NCI-H748 treated with DMSO at 0.1 percent for 48 hours (cell line): ENCODE data around the gene CORO6.

ENCODE experiments used
- DNase-seq: peaks from one replicate; lab custom pipeline; 2025; lab: John Stamatoyannopoulos, UW

The CORO6 gene

DNA sequence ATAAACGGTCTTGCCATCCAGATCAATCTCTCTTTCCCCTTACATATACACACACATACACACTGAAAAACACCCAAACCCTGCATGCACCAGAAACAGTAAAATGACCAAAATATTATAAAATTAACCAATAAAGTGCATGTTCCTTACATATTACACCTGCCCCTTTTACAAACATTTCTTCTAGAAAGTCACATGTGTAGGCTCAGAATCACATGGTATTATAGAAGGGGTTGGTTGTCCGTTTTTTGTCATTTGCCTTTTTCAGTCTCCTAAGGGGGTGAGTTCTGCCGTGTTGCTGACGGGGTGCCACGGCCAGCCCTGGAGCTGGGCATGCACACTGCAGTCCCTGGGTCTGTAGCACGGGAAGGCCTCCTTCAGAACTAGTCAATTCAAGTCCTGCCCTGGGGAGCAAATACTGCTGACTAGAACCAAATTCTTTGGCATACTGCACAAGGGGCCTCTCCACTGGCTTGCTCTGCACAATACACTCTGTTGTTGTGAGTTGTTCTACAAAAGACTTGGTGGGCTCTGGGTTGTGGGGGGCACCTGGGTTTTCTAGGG lies 8.0 kb upstream of the CORO6 start:
- no peak for DNase-seq

DNA sequence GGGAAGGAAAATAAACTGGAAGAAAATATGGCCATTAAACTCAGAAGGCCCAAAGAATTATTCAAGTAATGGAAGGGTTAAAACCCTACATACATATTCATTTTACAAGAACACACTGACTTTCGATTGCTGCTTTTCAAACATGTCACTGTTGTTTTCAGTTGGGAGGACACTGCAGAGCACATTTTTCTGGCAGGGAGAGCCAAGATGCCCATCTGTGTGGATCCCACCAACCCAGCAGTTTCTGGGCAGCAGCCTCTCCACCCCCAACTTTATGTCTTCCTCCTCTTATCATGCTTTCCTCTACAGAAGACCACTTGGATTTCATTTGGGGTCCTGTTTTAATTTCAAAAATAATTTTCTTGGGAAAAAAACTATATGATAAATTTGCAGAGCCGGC lies 7.1 kb upstream of the CORO6 start:
- DNase-seq: no peak

DNA sequence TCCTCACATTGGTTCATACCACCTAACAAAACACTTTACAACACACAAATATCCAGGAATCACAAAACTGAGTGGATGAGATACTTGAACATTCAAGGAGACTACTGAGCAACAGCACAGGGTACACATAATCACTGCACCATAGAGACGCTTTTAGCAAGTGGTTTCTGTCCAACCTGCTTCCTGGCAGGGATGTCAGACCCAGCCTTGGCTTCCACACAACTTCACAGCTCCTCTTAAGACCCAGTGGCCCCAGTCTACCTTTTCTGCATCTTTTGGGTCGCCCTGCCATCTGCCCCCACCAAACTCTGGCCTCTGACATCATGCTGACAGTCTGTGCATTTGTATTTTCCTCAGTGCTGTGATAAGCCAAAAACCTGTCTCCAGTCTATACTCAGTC lies 5.9 kb upstream of the CORO6 start:
- no peak for DNase-seq

DNA sequence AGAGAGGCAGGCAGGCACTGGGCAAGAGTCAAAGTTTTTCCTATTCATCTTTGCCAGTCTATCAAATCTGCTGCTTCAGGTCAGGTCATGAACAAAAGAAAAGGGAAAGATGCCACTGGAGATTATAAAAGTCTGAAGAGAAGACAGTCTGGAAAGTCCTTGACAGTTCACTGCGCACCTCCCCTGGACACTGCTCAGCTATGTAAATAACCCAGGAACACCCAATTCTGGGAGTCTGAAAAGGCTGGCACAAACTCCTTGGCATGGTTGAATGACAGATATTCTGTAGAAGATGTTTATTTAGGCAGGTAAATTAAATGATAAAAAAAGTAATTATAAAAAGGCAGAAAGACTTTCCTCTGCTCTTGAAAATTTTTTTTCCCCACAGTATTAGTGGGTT lies 5.2 kb upstream of the CORO6 start:
- DNase-seq: no peak

DNA sequence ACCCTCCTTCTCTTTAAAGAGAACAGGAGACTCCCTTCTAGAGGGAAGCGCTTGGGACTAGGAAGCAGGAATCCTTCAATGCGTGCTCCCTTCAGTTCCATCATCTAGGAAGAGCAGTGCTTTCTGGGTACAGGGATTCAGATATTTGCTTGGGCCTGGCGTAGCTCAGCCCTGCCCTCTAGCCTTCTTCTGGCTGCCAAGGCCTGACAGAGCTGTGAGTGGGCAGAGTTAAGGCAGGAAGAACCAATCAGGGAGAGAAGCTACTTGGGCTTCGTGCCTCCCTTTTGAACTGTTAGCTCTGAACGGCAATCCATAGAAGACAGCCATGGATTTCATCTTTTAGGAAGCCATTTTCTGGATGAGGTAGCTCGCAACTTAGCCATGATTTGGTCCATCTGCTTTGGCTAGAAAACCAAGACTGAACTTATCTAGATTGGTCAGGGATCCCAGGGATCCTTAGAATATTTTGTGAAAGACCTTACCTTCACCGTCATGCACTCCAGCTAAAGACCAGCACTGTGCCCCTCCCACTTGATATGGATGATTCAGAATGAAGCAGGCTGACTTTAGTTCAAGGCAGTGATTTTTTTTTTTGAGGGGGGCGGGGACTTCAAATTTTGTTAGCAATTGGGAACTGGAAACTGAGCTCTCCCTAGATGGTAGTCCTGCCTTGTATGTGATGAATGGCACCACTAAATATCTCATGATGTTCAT lies 2.5 kb upstream of the CORO6 start:
- DNase-seq: no peak

DNA sequence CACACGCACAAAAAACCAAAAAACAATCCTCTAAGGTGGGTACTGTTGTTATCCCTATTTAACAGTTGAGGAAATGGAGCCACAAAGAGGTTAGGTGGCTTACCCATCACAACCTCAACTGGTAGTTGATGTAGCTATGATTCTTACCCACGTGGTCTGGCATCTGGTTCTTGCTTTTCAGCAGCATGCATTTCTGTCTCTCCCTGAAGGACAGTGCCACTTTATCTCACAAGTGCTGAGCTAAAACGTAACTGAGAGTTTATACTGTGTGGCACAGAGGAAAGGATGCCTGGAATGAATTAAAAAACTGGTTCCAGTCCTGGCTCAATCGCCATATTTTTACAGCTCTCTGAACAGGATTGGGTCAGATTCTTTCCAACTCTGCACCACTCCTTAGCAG lies 1.9 kb upstream of the CORO6 start:
- no peak for DNase-seq

DNA sequence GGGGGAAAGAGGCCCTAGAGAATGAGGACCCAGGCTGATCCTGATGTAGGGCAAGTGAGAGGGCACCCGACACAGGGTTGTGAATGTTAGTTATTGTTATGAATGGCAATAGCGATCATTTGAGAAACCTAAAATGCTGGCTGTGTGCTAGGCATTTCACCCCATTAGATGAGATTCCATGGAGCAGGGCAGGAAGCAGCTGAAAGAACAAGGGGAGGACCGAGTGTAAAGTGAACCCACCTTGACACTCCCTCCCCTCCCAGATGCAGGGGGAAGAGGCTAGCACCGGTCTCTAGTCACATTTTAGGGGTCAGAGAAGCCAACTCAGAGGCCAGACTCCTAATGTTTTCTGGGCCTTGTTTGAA lies 553 bp upstream of the CORO6 start:
- DNase-seq: no peak

DNA sequence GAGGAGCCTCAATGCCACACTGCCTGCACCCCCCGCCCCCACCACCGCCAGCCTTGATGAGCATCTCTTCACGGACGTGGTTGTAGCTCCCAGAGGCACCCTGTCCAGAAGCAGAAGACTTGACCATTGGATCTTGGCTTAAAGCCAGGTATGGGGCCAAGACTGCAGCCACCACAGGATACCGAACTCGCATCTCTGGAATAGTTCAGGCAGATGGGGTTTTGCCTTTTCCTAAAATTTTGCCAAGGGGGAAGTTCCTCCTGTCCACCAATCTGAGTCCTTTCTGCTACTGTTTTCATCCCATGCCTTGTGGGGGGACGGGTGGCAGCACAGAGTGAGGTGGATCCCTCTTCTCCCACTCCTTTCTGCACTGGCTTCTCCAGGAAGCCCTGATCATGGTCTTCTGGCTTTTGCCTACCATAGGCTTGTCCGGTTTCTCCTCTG lies 939 bp downstream of the CORO6 start:
- DNase-seq: no peak

DNA sequence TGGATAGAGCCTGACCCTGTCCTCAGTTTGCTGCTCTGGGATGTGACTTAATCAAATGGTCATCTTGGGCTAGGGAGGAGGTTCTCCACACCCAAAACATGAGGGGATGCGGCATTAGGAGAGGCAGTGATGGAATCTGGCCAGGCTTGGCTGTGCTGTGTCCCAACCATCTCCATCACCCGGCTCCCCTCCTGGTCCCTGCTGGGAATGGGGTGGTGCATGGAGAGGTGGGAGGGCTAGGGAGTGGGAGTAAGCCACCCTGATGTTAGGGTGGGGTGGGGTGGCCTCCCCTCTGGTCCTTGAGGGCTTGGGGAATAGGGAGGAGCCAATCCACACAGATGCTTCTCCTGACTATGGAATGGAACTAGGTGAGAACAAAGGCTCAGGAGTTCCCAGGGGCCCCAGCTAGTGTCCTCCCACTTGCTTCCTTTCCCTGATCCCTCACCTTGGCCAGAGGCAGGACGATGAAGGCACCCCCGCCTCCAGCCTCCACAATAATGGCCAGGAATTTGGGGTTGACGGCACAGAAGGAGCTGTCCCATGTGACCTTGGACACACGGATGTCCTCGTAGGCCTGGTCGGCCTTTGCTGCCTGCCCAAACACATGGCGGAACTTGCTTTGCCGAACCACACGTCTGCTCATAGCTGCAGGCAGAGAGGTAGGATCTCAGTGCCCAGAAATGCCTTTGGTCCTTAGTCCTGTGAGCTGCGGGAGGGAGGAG lies 1.8 kb downstream of the CORO6 start:
- DNase-seq: no peak

DNA sequence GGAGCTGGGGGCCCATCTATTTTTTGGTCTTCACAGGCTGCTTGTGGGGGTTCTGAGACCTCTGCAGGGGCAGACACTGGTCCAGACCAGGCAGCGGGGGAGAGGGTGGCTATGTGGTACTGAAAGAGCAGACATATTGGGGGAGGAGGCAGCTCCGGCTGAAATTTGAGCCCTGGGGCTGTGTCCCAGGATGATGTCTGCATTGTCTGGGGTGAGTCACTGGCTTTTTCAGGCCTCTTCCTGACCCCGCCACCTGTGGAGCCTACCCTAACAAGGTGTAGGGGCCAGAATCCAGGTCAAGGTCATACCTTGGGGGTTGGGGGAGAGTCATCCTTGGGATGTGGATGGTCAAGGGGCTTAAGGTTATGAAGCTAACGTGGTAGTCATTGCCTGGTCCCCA lies 2.4 kb downstream of the CORO6 start:
- DNase-seq: no peak

DNA sequence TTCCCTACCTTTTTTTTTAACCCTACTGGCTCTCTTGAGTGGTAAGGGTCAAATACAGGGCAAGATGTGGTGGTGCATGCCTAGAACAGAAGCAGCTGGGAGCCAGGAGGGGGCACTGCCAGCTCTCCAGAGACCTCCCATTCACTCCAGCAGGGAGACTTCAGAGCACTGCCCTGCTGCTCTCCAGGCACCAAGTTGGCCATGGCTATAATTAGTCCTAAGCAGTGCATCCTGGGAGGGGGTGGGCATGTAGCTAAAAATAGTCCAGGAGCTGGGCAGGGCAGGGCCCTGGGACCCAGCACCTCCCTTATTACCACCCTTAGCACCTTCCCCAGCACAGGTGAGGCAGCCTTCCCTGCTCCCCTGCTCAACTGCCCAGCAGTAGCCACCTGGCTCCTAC lies 3.5 kb downstream of the CORO6 start:
- peak; percentile 10 for DNase-seq

DNA sequence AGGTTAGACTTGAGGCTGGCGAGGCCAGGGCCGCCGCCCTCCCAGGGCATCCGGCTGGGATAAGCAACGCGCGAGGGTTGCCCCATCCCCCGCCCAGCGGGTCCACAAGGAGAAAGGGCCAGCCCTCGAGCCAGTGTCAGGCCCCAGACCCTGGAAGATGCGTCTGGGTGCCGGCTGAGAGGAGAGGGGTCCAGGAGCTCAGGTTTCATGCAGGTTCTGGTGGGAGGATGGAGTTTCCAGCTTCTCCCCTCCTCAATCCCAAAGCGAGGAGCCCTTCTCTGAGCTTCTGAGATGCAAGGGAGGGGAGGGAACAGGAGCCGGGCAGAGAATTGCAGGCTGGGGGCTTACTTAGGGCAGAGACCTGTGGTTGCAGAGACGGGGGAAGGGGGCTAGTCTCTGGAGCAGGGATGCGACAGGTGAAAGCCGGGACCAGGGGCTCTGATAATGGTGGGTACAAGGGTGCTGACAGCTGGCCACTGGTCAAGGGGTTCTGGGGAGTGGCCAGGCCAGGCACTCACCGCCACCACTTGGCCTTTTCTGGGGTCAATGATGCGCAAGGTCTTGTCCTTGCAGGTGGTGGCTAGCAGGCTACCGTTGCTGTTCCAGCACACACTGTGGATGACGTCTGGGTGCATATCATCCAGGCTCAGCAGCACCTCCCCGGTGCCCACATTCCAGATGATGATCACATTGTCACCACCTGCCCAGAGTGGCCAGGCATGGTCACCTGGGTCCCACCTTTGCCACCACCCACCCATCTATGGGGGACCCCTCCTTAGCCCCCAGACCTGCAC lies 4.2 kb downstream of the CORO6 start:
- no peak for DNase-seq

DNA sequence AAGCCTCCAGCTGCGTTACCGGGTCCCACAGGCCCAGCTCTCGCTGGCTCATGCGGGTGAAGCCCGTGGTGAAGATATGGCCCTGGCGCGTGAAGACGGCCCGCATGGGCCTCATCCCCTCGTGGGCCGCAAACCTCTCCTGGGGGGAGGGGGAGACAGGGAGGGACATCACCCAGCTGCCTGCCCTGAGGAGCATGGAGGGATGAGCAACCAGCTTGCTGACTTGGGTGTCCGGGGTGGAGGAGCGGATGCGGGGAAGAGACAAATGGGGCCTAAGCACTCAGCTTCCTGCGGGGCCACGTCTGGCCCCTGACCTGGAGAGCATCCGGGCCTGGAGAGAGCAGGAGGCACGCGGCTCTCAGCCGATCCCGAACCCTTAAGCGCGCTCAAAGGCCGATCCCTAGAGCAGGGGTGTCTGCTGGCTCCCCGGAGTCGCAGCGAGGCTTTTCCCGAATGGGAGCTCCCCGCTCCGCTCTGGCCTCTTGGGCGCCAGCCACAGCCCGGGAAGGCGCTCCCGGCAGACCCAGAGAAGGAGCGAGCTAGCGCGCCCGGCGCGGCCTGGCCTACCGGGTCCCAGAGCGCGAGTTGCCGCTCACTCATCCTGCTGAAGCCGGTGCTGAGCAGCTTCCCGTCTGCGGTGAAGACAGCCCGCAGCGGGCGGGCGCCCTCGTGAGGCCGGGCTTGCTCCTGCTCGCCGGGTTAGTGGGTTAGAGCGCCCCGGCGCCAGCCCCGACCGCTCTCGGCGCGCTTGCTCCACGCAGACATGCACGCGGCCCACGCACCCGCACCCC lies 5.0 kb downstream of the CORO6 start:
- DNase-seq: peak; percentile 41

DNA sequence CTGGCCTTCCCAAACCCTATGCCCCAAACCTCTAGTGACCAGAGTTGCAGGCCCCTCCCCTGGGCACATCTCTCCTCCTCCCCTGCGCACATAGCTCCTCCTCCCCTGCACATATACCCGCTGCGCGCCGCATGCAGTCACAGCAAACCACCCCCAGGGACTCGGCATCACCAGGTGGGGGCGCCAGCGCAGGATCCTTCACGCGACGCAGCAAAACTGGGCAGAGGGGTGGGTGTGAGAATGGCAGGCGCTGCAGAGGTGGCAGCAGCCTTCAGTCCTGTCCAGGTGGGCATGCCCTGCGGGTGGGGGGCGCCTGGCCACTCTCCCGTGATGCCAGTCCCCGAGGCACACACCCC lies 5.6 kb downstream of the CORO6 start:
- peak; percentile 93 for DNase-seq

DNA sequence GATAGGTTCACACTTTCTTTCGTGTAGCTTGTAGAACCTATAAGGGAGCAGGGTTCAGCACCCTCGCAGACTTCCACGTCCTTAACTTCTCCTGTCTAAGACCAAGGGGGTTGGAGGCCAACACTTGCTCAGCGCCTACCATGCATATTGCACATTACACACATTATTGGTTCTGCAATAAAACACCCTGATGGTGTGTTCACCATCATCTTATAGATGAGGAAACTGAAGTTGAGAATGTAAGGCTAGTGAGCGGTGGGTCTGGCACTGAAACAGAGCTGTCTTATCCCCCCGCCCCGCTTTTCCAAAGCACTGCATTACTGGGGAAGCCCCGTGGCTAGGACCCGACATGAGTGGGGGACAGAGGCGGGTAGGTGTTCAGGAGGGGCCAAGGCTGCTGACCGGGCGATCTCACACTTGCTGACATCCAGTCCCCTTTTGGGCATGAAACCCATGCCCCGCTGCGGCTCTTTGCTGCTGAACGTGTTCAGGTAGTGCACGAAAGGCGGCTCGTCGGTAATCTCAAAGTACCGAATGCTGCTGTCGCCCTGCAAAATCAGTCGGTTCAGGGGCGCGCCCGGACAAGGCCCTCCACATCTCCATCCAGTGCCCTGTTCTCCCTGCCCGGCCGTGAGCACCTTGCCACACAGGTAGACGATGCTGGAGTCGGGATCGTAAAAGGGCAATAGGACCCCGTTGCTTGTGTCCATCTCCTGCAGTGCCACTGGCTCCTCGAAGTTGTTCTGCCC lies 6.2 kb downstream of the CORO6 start:
- peak; percentile 48 for DNase-seq

DNA sequence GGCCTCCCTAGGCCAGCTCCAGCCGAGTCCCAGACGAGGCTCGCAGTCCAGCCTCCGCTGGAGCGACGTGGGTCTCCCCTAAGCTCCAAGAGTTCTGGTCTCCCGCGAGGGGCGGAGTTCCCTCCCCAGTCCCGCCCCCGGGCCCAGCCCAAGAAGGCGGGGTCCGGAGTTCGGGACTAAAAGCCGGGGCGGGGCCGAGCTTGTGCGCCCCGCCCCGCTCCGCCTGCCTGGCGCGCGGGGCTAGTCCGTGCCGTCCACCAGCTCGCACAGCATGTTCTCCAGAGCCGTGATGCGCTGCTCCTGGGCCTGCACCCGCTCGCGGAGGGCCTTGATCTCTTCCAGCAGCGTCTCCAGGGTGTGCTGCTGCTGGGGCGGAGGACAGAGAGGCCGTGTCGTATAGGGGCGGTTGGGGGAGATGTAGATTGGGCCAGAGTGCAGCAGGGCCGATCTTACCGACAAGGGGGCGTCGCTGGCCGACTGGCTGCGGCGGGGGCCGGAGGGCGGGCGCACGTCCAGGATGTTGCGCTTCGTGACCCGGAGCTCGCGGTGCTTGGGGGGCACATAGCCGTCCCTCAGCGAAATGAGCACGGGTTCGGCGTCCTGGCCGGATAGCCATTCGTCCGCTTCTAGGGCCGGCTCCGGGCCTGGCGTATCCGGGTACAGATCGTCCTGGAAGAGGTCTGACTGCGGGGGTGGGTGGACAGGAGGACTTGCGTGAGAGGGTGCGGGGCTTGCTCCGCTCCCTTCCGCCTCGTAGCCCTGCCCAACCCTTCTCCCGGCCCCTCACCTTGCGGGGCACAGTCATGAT lies 7.0 kb downstream of the CORO6 start:
- peak; percentile 80 for DNase-seq

DNA sequence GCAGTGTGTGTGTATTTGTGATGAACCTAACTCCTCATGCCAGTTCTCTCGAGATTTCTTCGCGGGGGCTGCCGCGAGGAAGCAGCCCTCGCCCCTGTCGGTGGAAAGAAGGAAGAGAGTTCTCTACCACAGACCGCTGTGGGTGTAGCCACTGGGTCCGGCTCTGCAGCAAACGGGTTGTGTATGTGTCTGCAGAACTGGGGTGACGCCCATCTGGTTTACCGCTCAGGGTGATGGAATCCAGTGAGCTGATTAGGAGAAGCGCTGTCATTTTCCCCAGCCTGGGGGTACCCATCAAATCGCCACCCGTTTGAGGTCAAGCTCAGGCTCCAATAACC lies 7.7 kb downstream of the CORO6 start:
- DNase-seq: no peak

DNA sequence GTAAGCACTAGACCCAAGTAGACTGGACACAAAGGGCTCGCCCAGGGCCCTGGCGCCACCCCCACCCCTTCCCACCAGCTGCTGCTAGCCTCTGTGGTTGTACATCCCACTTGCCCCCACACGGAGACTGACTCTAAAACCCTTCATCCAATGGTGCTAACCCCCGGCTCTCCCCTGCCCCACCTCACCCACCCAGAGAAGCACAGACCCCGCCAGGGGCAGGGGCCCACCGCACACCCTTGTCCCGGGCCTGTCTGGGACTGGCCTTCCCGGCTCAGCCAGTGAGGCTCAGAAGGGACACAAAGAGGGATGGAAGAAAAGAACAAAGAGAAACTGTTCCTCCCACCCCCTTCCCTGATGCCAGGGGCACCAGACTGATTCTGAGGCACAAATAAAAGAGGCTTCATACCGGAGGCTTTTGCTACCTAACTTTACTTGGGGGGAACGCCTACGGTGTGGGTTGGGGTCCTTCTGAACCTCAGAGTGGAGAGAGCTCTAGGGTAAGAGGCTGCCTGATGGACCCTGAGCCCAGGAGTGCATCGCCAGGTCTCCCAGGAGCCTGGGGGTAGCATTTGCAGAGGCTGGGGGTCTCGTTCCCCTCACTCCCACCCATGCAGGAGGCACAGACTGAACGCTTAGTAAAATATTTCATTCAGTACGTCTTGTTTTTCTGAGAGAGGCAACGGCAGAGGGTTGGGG lies 8.2 kb downstream of the CORO6 start:
- no peak for DNase-seq

DNA sequence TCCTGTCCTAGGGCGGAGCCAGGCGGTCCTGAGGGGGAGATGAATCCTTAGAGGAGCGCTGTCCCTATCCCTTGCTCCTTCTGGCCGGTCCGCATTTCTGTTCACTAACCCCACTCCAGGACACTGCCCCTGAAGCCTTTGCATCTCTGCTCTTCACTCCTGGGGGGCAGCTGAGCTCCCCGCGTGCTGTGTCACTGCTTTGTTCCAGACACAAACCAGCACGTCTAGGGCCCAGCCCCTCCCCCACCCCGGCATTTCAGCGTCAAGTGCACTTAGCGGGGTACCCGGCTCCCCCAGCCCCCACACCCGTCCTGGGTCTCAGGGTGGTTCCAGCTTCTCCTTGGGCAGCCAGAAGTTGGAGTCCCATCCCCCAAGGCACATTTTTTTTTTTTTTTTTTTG lies 8.9 kb downstream of the CORO6 start:
- no peak for DNase-seq

DNA sequence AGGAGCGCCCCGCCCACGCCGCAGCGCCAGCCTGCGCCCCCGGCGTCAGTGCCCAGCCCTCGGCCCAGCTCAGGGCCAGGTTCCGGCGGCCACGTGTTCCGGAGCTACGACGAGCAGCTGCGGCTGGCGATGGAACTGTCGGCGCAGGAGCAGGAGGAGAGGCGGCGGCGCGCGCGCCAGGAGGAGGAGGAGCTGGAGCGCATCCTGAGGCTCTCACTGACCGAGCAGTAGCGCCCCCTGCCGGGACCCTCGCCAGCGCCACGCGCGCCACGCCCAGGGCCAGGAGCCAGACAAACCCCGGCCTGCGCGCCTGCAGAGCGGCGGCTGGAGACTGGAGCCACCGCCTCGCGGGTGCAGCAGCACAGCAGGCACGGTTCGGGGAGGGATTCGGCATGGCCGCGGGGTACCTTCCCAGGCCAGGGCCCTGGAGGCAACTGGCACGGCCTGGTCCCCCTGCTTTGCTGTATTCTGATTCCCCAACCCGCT lies 9.3 kb downstream of the CORO6 start:
- DNase-seq: no peak
